Measurements from ENCODE around the gene AP3M1.
"Not testable (repeated sequence)": the region's sequence is repeated elsewhere in the genome, so short reads cannot be mapped to it uniquely, and the experiment has no call there.

AP3M1 gene, protein sequence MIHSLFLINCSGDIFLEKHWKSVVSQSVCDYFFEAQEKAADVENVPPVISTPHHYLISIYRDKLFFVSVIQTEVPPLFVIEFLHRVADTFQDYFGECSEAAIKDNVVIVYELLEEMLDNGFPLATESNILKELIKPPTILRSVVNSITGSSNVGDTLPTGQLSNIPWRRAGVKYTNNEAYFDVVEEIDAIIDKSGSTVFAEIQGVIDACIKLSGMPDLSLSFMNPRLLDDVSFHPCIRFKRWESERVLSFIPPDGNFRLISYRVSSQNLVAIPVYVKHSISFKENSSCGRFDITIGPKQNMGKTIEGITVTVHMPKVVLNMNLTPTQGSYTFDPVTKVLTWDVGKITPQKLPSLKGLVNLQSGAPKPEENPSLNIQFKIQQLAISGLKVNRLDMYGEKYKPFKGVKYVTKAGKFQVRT
- long read RNA-seq, donor 1, full-length matches to known transcripts = 10 of 10 reads
- long read RNA-seq, donor 1, partial matches to known transcripts = 0 of 10 reads
- long read RNA-seq, donor 1, other reads (novel, unspliced or antisense) = 0 of 10 reads
- long read RNA-seq, donor 2, transcript AP3M1-202 (10 exons, 2,320 nt) = major isoform, 5 of 5 reads
- long read RNA-seq, donor 2, partial matches to known transcripts = 0 of 5 reads
- long read RNA-seq, donor 2, other reads (novel, unspliced or antisense) = 0 of 5 reads
- long read RNA-seq, donor 3, full-length matches to known transcripts = 7 of 25 reads
- long read RNA-seq, donor 3, partial matches to known transcripts = 18 of 25 reads
- long read RNA-seq, donor 3, other reads (novel, unspliced or antisense) = 0 of 25 reads
- long read RNA-seq, donor 4, full-length matches to known transcripts = 12 of 12 reads
- long read RNA-seq, donor 4, partial matches to known transcripts = 0 of 12 reads
- long read RNA-seq, donor 4, other reads (novel, unspliced or antisense) = 0 of 12 reads
- long read RNA-seq, donor 5, full-length matches to known transcripts = 7 of 7 reads
- long read RNA-seq, donor 5, partial matches to known transcripts = 0 of 7 reads
- long read RNA-seq, donor 5, other reads (novel, unspliced or antisense) = 0 of 7 reads
- long read RNA-seq, donor 6, full-length matches to known transcripts = 15 of 15 reads
- long read RNA-seq, donor 6, partial matches to known transcripts = 0 of 15 reads
- long read RNA-seq, donor 6, other reads (novel, unspliced or antisense) = 0 of 15 reads
- long read RNA-seq, donor 7, full-length matches to known transcripts = 14 of 20 reads
- long read RNA-seq, donor 7, partial matches to known transcripts = 6 of 20 reads
- long read RNA-seq, donor 7, other reads (novel, unspliced or antisense) = 0 of 20 reads
- long read RNA-seq, donor 8, full-length matches to known transcripts = 17 of 17 reads
- long read RNA-seq, donor 8, partial matches to known transcripts = 0 of 17 reads
- long read RNA-seq, donor 8, other reads (novel, unspliced or antisense) = 0 of 17 reads

DNA sequence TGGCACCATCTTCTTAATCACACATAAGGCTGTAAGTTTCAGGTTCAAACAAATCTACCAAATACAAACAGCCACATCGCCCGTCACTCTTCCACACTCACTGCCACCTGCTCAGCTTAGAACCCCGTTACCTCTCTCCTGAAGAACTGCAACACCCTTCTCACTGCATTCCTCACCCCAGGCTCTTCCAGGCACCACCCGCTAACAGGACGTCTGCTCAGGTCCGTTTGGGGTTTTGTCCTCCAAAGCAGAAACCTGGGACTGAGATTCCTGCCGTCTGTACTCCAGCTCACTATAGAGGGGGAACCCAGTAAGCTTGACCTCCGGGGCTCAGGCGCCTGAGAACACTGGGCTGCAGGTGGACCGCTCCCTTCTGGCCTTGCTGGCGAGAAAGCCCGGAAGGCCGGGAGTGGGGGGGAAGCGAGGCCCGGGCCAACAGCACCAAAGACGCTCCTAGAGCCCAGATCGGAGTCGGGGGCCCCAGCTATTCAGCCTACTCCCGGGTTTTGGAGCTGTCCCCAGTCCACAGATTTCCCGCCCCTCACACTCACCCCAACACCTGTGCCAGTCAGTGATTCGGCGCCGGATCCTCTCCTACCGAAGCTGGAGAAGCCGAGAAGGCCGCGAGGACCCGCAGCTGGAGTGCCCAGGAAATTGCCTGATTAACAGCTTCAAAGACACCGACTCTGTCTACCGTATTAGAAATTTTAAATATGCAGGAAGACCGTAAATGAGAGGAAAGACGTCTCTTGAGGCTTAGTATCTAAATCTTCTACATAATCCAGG is at the start of gene AP3M1:
AP3M1 (minus strand) TSS at position 625 of the 786 bp plus-strand sequence. CDS start 12,449 bp downstream, outside the sequence.
- DNase-seq = peak; percentile 100

DNA sequence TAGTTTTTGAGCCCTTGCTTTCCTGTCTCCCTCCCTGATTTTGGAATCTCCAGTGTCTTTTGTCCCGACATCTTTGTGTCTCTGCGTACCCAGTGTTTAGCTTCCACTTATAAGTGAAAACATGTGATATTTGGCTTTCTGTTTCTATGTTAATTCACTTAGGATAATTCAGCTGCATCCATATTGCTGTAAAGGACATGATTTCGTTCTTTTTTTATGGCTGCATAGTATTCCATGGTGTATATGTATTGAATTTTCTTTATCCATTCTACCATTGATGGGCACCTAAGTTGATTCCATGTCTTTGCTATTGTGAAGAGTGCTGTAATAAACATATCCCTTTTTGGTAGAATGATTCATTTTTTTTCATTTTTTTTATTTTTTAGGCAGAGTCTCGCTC is 48.7 kb upstream of the AP3M1 start:
- DNase-seq = no peak

DNA sequence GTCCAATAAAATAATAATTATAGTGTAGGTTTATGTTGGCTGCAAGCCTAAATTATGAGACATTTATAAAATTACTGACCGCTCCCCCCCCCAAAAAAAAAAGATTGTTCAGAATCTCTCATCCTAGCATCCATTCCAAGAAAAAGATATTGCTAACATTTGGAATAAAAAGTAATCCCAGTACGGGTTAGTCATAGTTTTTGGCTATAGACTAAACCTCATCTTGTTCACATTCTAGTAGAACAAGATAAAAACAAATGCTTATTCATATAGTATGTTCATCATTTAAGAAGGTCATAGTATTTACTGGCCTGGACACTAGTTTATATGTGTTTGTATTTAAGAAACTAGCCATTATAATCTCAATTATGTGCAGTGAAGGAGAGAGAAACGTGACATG is 44.4 kb upstream of the AP3M1 start:
- DNase-seq = no peak

DNA sequence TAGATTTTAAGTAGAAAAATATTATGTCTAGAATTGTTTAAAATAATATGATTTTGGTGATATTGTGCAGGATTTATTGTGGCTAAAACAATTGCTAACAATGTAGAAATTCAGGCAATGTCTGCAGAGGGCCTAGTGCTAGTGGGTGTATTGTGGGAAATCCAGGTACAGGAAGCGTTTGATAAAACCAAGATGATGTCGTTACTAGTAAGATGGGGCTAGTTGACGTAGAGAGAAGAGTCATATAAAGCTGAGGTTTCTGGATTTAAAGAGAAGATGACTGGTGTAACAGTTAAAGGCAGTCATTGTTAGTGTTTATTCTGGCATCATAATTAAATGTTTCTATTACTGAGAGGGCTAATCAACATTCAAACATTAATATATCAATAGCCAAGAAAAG is 43.9 kb upstream of the AP3M1 start:
- no peak for DNase-seq

DNA sequence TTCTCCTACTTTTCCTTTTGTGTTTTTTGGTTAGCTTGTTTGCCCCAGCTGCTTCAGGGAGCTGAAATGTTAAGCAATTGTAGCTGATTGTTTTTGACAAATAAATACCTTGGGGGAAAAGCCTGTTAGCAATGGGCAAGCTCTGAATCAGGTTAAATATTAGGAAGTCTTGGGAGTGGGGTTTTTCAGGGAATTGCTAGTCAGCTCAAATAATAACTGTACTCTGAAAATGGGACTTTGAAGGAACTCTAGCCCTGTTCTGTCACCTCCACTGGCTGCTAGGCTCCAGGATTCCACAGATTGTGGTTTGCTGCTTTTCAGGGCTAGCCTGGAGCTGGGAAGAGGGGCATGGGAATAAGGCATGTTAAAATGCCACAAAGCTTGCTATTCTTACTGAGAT is 39.9 kb upstream of the AP3M1 start:
- DNase-seq = no peak

DNA sequence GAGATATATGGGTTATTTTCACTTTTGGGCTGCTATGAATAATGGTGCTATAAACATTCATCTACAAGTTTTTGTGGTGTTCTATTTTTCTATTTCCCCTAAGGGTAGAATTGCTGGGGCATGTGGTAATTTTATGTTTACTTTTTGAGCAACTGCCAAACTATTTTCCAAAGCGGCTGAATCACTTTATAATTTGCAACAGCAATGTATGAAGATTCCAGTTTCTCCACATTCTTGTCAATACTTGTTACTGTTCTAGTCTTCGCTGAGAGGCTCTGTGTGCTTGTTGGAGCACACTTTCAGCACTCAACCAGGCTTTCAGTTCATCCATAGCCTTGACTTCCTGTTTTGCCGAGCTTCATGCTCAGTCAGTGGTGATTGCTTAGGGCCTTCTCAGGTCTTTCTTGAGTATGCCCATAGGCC is 39.4 kb upstream of the AP3M1 start:
- DNase-seq = no peak

DNA sequence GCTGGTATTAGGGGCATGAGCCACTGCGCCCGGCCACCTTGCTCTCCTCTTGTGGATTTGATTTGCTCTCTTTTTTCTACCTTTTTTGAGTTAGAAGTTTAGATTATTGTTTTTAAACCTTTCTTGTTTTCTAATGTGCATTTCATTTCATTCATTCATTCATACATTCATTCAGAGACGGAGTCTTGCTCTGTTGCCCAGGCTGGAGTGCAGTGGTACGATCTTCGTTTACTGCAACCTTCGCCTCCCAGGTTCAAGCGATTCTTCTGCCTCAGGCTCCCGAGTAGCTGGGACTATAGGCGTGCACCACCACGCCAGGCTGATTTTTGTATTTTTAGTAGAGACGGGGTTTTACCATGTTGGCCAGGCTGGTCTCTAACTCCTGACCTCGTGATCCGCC is 38.0 kb upstream of the AP3M1 start:
- not testable (repeated sequence) for DNase-seq

DNA sequence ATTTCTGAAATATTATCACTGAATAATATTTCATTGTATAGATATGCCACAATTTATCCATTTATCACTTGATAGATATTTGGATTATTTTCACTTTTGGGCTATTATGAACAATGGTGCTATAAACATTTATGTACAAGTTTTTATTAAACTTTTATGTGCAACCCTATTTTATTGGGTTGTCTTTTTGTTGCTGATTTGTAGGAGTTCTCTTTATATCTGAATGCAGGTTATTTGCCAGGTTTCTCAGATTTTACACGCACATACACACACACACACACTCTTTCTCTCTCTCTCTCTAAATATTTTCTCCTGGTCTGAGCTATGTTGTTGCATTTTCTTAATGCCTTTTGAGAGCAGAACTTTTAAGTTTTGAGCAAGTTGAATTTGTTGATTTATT is 36.6 kb upstream of the AP3M1 start:
- DNase-seq = no peak

DNA sequence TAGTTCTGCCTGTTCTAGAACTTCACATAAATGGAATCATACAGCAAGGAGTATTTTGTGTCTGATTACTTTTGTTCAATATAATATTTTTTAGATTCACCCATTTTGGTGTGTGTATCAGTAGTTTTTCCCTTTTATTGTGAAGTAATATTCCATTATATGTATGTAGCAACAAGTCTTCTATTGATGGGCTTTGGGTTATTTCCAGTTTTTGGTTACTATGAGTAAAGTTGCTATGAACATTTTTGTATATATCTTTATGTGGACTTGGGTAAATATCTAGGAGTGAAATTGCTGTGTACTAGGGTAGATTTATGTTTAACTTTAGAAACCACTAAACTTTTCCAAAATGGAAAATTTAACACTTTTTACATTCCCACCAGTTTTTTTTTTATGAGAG is 36.0 kb upstream of the AP3M1 start:
- no peak for DNase-seq

DNA sequence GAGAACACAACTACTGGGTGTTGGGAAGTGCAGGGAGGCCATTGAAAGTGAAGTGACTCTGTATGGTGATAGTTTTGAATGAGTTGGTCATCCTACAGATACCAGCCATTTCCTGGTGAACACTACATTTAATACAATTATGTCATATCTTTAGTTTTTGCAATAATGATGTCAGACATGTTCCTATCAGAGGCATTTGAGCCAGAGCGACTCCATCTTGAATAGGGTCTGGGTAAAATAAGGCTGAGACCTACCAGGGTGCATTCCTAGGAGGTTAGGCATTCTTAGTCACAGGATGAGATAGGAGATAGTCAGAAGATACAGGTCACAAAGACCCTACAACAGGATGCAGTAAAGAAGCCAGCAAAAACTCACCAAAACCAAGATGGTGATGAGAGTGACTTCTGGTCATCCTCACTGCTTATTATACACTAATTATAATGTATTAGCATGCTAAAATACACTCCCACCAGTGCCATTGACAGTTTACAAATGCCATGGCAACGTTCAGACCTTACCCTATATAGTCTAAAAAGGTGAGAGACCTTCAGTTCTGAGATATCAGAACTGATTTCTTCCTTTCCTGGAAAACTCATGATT is 28.6 kb upstream of the AP3M1 start:
- no peak for DNase-seq

DNA sequence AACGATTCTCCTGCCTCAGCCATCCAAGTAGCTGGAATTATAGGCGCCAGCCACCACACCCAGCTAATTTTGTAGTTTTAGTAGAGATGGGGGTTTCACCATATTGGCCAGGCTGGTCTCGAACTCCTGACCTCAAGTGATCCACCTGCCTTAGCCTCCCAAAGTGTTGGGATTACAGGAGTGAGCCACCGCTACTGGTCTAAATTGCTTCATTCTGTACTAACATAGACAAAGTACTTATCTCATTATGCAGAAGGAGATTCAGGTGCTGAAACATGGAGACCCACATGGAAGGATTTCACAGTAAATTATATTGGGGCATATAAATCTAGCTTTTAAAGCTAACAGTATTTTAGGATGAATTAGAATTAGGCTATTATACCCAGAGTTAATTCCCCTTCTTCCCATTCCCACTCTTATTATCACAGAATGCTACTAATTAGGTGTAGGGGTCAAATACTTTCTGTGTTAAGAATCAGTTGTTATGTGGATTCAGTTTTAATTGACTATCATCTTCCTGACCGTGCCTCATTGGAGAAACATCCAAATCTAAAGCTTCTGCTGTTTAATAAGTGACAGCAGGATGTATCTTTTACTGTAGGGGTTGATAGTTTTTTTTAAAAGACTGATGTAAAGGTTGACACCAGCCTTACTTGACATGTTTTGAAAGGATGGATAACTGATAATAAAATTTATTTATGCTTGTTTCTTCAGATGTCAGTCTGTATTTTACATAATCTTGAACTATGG is 27.6 kb upstream of the AP3M1 start:
- no peak for DNase-seq

DNA sequence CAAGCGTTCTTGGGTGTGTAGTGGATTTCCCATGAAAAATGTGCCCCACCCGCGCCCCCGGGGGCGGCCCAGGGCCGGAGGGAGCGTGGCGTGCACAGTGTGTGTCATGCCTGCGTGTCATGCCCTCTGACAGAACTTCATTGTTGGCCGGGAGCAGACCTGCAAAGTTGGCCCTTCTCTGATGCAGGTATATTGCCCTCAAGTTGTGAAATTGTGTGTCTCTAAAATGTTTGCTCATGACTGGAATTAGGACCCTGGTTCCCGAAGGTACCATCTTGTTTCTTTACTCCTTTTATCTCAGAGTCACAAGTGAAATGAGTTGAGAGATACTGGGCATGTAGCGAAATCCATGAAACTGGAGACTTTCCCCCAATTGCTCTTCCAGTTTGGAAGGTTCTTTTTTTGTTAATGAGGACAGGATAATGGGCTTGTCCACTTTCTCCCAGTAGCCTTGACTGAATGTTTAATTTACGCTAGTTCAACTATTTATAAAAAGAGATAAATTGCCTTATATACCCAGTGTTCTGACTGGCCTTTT is 26.6 kb upstream of the AP3M1 start:
- no peak for DNase-seq

DNA sequence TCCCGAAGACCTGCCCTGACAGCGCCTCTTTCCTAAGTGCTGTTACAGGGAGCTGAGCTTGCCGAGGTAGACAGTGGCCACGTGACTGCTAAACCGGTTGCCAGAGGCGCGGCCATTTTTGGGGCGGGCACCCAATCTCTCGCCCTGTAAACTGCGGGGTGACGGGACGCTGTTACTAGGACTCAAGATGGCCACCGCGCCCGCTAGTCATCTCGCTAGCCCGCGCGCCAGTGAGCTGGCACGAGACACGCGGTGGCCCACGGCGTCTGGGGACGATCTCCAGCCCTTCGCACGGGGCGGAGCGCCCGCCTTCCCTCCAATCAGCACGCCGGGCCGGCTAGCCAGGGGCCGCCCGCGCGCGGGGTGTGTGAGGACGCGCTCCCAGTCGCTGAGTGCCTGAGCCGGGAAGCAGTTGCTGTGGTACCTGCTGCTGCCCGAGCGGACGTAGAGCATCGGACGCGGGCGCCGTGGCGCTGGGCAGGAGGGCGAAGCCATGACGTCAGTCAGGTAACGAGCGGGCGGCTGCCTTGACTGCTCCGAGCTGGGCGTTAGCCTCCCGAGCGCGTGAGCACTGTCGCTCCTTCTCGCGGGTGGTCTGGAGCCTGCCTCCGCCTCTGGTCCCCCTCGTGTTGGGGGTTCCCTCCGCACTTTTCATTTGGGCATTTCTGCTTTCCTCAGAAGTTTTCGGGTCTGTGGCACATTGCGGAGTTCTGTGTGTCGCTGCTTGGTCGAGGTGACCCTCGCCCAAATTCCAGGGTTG is 25.9 kb upstream of the AP3M1 start:
- DNase-seq = peak; percentile 97

DNA sequence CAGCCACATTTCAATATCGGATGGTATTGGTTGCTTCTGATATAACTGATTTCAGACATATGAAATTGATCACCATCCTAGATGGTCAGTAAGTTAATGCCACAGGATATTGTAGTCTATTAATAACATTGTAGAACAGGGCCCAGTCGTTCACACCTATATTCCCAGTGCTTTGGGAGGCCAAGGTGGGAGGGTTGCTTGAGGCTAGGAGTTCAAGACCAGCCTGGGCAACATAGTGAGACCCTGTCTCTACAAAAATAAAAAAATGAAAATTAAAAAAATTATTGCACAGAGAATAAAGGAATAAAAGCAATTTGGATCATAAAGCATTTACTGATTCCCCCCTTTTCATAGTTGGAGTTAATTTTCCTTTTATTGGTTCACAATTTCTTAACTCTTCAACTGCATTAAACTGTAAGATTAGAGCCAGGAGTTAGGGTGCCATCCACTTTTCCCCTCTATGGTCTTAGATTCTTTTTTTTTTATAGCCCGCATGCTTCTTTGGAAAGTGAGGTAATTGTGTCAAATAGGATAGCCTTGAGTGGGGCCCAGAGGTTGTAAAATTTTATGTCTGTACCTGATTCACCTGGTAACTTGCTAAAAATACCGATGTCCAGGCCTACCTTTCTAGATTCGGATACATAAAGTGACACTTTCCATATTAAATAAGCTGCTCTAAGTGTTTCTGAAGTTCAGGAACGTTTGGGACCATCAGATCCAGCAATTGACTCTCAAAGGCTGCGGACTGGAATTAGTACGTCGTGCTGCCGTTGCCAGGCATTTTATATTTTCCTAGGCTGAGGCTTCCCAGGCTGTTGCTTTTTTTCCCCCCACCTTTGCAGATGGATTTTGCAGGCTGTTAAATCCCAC is 25.1 kb upstream of the AP3M1 start:
- no peak for DNase-seq

DNA sequence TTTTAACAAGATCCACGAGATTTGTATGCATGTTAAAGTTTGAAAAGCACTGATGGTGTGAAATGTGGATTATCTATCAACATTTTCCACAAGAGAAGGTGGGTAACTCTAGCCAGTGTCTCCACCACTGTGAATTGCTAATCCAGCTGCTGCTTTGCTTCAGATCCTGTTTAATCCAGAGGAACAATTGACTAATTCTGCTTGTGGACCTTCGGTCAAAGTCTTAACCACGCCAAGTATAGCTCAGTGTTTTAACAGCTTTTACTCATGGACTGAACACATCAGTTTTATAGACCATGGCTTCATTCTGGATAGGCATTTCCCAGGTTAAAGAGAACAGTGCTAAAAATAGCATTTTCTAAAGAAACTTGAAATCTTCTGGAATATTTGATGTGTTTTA is 23.9 kb upstream of the AP3M1 start:
- no peak for DNase-seq

DNA sequence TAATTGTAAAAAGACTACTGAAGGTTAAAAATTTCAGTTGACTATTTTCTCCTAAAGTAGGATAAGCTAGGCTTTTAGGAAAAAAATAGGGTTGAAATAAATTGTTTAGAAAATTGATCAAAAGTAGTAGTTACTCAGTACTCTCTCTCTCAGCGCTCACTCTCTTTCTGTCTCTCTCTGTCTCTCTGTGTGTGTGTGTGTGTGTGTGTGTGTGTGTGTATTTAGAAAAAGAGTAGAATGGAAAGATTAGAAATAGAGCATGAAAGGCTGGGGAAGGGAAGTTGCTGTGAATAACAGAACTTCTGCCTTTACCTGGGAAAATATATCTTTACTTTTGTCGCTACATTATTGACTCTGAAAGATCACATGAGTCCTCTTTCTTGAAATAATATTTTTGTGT is 21.0 kb upstream of the AP3M1 start:
- DNase-seq = no peak

DNA sequence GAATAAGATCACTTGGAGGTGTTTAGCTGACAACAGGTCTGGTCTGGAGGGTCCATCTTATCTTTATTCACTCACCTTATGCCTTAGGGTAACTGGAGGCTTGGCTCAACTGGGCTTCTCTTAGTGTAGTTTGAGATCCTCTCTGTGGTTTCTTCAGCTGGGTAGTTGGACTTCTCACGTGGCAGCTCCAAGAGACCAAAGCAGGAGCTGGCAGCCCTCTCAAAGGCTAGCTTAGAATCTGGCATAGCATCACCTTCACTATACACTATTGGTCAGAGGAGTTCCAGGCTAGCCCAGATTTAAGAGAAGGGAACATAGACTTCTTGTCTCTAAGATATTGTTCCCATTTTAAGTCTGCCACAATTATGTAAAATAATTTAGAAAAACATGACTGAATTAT is 16.8 kb upstream of the AP3M1 start:
- DNase-seq = no peak

DNA sequence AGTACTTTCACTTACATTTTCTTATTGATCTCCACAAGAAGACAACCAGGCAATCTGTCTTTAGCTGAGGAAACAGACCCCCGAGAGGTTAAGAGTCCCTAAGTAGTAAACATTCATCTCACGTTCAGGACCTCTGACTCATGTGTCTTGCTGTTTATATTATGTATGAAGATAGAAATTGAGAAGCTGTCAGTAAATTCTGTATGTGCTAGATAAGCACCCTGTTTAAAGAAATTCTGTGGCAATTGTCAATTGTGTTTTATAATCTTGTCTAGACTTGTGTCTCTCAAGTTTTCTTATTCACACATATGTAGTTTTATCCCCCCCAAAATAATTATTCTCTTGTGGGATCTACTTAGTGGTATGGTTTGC is 14.9 kb upstream of the AP3M1 start:
- DNase-seq = no peak
